Measurements from ENCODE around the gene DBI.
A peak's percentile ranks its signal among the peaks of the same experiment; 100 is the strongest.
"Not testable (repeated sequence)": the region's sequence is repeated elsewhere in the genome, so short reads cannot be mapped to it uniquely, and the experiment has no call there.

Gene DBI

DNA sequence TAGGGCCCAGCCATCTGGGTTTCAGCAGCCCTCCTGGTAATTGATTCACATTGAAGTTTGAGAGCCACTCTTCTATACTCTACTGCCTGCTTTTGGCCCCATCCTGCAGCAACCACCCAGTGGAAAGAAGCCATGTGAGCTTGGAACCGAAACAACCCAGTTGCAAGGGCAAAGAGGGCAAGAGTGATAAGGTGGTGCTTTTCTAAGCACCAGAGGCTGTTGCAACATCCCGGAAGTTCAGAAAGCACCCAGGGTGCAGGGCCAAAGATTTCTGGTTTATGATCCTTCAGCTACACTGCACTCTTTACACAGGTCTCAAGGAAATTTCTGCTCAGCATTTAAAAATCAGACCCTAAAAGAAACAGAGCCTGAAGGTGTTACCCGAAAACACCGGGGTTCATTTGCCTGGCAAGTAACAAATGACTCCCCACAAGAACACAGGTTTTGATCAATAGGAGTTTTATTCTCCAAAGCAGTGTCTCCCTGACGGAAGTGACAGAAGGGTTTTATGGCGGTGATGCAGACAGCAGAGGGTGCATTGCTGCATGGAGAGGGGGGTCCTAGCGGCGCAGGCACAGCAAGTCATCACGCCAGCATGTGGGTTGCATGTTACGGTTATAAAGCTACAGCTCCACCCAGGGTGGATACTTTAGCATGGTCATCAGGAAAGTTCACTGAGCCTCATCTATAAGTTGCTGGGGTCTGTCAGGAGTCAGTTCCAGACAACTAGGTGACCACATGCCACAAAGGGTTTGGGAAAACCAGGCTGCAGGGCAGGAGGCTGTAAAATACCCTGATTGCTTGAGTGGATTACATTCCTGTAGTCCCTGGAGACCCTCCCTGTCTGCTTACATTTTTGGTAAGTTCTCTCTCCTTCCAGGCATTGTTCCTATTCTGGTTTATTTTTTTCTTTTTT lies 36.1 kb downstream of the DBI start:
- DNase-seq = no peak

DNA sequence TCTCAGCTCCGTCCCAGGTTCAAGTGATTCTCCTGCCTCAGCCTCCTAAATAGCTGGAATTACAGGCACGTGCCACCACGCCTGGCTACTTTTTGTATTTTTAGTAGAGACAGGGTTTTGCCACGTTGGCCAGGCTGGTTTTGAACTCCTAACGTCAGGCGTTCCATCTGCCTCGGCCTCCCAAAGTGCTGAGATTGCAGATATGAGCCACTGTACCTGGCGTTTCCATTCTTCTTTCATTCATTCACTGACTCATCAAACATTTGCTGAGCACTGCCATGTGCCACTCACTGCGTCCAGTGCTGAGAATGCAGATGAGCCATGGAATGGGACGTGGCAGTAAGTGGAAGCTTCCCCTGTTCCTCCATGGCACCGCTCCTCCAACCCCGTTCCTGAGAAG lies 36.8 kb downstream of the DBI start:
- DNase-seq = not testable (repeated sequence)

DNA sequence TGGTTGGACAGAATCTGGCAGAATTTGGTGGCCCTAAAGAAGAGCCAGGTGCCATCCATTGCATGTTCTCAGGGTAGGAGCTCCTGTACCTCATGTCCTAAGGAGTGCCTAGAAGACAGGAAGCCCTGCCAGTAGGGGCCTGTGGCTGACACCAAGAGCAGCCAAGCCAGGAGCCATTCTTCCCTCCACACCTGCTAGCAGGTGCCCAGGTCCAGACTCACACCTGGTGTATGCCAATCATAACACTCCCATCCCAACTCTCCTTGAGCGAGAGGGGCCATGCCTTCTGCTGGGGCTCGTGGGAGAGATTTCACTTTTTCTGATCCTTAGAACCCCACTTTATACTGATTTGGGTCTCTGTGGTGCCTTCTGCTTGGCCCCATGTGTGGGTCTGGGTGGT lies 38.4 kb downstream of the DBI start:
- no peak for DNase-seq

DNA sequence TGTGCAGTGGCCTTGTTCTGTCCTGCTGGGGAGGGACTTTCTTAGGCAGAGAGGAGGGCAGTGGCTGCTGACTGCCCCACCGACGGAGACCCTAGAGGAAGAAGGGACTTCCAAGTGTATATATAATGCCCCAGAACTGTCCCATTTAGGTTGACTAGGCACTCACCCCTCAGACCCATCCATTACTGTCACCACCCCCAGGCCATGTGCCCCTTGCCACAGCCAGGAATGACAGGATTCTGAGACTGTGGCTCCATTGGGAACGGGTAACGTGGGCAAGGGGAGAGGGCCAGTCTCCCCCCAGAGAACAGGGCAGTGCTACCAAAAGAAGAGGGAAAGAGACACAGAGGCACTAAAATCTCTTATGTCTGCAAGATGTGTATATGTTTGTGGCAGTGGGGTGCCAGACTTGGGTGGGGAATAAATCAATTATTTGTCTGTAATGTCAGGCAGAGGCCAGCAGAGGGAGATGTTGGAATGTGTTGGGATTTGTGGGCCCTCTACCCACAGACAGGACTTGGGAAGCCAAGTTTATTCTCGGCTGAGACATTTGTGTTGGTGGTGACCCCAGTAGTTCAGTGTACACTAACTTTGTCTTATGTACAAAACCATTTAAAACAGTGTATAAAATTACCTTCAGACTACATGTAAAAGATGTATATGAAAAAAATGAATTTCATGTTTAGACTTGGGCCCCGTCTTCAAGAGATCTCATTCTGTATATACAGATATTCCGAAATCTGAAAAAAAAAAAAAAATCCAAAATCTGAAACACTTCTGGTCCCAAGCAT lies 40.8 kb downstream of the DBI start:
- peak; percentile 49 for DNase-seq

DNA sequence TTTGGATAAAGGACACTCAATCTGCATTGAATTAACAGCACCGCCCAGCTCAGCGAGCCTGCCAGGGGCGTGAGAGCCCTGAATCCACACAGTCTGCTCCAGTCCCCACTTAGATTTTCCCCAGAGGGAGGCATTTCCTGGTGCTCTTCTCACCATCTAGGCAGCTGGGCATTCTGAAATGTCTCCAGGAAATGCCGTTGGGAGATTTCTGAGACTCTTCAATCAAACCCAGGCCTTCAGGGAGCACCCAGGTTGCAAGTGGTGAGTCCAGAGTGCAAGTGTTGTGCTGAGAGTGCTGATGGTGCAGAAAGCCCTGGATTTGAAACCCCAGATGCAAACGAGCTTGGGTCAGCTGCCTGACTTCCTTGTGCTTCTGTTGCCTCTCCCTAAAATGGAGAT lies 41.4 kb downstream of the DBI start:
- no peak for DNase-seq

DNA sequence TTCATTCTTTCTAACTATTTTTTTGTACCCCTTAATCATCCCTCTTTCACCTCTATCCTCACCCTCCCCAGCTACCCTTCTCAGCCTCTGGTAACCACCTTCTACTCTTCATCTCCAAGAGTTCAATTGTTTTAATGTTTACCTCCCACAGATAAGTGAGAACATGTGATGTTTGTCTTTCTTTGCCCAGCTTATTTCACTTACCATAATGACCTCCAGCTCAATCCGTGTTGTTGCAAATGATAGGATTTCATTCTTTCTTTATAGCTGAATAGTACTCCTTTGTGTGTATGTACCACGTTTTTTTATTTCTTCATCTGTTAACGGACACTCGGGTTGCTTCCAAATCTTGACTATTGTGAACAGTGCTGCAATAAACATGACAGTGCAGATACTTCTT lies 42.7 kb downstream of the DBI start:
- DNase-seq = no peak

DNA sequence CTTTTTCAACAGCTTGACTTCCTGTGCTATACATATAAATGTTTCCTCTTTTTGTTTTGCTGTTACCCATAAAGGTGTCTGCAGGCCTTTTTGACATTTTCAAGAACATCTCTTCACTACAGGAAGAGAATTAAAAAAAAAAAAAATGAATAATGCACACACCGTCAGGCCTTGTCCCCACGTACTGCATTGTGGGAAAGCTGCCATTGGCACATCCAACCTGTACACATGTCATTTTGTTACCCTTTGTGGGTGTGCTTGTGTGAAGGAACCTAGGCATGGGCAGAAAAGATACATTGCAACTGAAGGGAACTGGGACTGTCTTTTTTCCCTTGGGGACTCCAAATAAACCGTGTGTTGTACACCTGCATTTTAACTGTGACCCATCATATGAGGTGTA lies 48.1 kb downstream of the DBI start:
- DNase-seq = no peak

DNA sequence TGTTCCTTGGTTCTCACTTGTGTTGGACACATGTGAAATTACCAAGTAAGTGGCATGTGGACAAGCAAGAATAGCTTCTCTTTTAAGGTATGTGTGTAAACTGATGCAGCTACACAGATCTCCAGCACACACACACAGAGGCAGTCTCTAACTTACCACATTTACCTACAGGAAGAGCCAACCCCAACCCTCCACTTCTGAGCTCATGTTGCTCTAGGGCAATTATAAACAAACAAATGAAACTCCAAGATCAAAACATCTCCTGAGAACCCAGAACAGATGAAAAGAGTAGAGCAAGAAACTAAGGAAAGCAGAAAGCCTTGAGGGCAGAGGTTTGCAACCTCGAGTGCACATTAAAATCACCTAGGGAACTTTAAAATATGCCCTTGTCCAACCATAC lies 48.9 kb downstream of the DBI start:
- no peak for DNase-seq

DNA sequence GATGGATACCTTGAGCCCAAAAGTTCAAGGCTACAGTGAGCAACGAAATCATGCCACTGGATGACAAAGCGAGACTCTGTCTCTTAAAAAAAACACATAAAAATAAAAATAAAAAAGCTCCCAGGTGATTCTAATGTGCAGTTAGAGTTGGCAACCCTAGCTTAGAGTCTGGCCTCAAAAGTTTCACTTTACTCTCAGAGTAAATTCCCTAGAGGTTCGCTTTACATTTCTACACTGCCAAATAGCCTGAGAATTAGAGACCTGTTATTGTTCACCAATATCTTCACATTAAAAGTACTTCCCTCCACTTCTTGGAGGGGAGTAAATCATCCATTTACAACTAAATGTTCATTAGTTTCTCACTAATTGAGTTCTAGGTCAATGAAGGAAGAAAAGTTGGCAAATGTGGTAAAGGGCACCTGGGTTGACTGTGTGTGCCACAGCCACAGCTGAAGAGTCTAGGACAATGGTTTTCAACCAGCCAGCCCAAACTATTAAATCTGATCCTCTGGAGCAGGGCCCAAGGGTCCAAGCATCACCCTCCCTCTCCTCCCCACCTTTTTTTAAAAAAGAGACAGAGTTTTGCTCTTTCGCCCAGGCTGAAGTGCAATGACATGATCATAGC lies 49.6 kb downstream of the DBI start:
- no peak for DNase-seq

DNA sequence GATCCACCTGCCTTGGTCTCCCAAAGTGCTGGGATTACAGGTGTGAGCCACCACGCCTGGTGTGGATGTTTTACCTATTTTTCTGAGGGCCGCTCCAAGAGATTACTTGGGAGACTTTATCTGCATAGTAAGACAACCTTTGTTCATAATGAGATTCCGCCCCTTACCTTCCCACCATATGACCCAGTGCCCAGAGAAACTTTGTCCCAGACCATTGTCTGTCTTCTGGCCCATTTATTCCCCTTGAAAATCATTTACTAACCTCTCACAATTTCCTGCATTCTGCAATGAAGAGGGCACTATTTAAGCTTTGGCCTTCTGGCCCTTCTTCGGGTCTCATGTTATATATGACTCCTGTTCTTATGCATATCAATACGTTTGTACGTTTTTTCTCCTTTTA lies 51.1 kb downstream of the DBI start:
- no peak for DNase-seq

DNA sequence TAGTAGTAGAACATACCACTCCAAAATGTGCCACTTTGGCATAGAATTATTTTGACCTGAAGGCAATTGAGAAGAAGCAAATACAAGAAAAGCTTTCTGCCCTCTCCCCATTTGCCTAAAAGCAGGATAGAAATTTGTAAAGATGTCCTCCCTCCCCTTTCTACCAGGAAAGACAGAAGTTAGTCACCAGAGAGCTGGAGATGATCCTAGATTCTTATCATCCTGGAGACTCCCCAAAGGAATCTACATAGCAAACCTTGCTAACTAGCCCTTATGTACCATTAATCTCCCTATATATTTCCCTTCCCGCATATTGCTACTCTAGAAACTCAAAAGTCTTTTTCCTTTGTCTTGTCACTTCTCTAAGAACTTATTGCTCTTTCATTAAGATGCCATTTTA lies 52.3 kb downstream of the DBI start:
- peak; percentile 23 for DNase-seq

DNA sequence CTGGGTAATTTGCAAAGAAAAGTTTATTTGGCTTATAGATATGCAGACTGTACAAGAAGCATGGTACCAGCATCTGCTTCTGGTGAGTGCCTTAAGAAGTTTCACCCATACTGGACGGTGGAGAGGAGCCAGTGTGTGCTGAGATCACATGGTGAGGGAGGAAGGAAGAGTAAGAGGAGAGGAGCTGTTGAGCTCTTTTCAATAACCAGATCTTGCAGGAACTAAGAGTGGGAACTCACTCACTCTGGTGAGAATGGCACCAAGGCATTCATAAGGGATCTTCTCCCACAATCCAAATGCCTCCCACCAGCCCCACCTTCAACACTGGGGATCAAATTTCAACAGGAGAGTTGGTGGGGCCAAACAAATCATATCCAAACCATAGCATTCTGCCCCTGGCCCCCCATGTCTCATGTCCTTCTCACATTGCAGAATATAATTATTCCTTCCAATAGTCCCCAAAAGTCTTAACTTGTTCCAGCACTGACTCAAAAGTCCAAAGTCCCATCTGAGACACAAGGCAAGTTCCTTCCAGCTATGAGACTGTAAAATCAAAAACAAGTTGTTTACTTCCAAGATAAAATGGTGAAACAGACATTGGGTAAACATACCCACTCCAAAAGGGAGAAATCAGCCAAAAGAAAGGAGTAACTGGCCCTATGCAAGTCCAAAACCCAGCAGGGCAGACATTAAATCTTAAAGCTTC lies 53.2 kb downstream of the DBI start:
- DNase-seq = no peak

DNA sequence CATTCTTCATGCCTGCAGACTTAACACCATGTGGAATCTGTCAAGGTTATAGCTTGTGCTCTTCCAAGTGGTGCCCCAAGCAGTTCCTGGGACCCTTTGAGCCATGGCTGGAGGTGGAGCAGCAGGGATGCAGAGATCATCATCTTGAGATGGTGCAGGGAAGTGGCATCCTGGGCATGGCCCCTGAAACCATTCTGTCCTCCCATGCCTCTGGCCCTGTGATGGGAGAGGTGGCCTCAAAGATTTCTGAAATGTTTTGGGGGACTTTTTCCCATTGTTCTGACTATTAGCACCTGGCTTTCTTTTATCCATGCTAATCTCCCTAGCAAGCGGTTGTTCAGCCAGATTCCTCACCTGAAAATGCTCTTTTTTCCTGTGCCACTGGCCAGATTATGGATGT lies 54.5 kb downstream of the DBI start:
- DNase-seq = no peak

DNA sequence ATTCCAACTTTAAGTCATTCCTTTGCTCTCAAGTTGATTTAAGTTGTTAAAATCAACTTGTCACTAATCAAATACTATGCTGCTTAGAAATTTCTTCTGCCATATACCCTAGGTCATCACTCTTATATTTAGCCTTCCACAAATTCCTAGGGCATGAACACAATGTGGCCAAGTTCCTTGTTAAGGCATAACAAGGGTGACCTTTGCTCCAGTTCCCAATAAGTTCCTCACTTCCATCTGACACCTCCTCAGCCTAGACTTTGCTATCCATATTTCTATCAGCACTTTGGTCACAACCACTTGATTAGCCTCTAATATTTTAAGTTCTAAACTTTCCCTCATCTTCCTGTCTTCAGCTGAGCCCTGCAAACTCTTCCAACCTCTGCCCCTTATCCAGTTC lies 55.0 kb downstream of the DBI start:
- DNase-seq = no peak

Measured in EL (cell line).